Aorta (tissue), 5 donors: ENCODE data around the gene B4GALT1. TPM values are rescaled to one million over a fixed set of nuclear protein-coding genes. Genes with fewer than 3 reads are reported as not detected.
A peak's percentile ranks its signal among the peaks of the same experiment; 100 is the strongest.

ENCODE experiments used
- ATAC-seq: fragments of 200-7000 bp; cut with Tn5 transposase; one replicate; pipeline ENCODE4 v1.9.1; 2022; ENCODE audit warnings: moderate library complexity; ENCODE audit not compliant: low FRiP score
- DNase-seq, 2 donors: peaks; one replicate each; pipeline ENCODE4 v3.0.0-alpha.2; 2020
- H3K27ac ChIP-seq, 2 donors: one replicate each; pipeline ENCODE4 v1.5.1; 2013; ENCODE audit warnings: low read length in 2 of 2, mild to moderate bottlenecking in 2 of 2, moderate library complexity in 2 of 2, control low read depth in 1 of 2, inconsistent platforms in 1 of 2, low read depth in 1 of 2
- H3K27me3 ChIP-seq, 2 donors: one replicate each; pipeline ENCODE4 v1.6.1; 2013; ENCODE audit warnings: control low read depth in 1 of 2, low read length in 1 of 2, mild to moderate bottlenecking in 1 of 2, moderate library complexity in 1 of 2; ENCODE audit not compliant: insufficient read depth in 2 of 2, control insufficient read depth in 1 of 2
- H3K36me3 ChIP-seq, 2 donors: one replicate each; pipeline ENCODE4 v1.6.1; 2013; ENCODE audit warnings: control low read depth in 1 of 2, low read length in 1 of 2, mild to moderate bottlenecking in 1 of 2; ENCODE audit not compliant: insufficient read depth in 2 of 2, control insufficient read depth in 1 of 2
- H3K4me1 ChIP-seq, 2 donors: one replicate each; pipeline ENCODE4 v1.6.1; 2013; ENCODE audit warnings: low read length in 2 of 2, control low read depth in 1 of 2, mild to moderate bottlenecking in 1 of 2, moderate library complexity in 1 of 2; ENCODE audit not compliant: insufficient read depth in 2 of 2, control insufficient read depth in 1 of 2
- H3K4me3 ChIP-seq, 2 donors: one replicate each; pipeline ENCODE4 v1.5.1; 2013; ENCODE audit warnings: low read length in 2 of 2, control low read depth in 1 of 2, mild to moderate bottlenecking in 1 of 2
- H3K9me3 ChIP-seq: one replicate; pipeline ENCODE4 v1.6.1; 2013; ENCODE audit warnings: mild to moderate bottlenecking, low read length; ENCODE audit not compliant: control insufficient read depth
- WGBS, 2 donors: extraction: QIAGEN DNeasy Blood & Tissue Kit; methylation state at CpG; one replicate each; pipeline ENCODE4 v1.1.7; 2013; 5-methylcytosine and 5-hydroxymethylcytosine counted together
- intact Hi-C, 2 donors: fragments of 100-400 bp; cut with DNase I; formaldehyde crosslinking; loops; one replicate each; pipeline versions ENCODE4 v1.14.2 to v1.15.0; 2022
- polyA plus RNA-seq, 2 donors: library from polyadenylated mRNA; stranded (reverse); fragments of 200-250 nt; gene quantifications; one replicate each; pipeline ENCODE4 v1.2.3, GENCODE V29; 2013
- total RNA-seq, 2 donors: library from RNA; stranded (reverse); fragmentation: NEBNext Ultra II Directional; extraction: Animal tissue kit (Norgen Biotek cat#: 25700); gene quantifications; one replicate each; pipeline ENCODE4 v1.2.1, GENCODE V29; 2021
- donor health status: healthy with polysubstance abuse.
- donor health status: Bipolar disorder and iron deficiency.
- donor health status: DM: no; HTN: no; CAD: no.
- donor health status: DM: no; HTN: no; CAD: no.
- donor health status: DM: yes; HTN: yes; CAD: no.

The B4GALT1 gene
- total and polyA plus RNA-seq, 4 donors: 15.2 to 95.6 (median 55.2) TPM

- intact Hi-C loops: no loop called here
- Histone ChIP-seq H3K27me3 (no peaks in the 10 kb centered on the region), H3K27ac (no peak overlapping the region), H3K4me3 (no peak overlapping the region), H3K36me3 (peaks cover 0 to 6% of the 10 kb centered on the region in 2 donors), H3K4me1 (peaks cover 0 to 3% of the 10 kb centered on the region in 2 donors), H3K9me3 (no peaks in the 10 kb centered on the region)
- DNase-seq (no peak), ATAC-seq (no peak)
- WGBS, 2 donors: 88 to 92% methylated on average over 7 of the region's 7 CpGs
Observed at GRCh38 chr9:33133186-33133585, 34.0 kb downstream of the B4GALT1 start.

- Histone ChIP-seq H3K27ac (no peak overlapping the region), H3K9me3 (no peaks in the 10 kb centered on the region), H3K4me1 (peaks cover 0 to 2% of the 10 kb centered on the region in 2 donors)
Observed at GRCh38 chr9:33131790-33132772, 35.1 kb downstream of the B4GALT1 start.

GRCh38 chr9:33130961-33131789, 36.0 kb downstream of the B4GALT1 start:
- DNase-seq (no peak), ATAC-seq (no peak)
- Histone ChIP-seq H3K27ac (no peak overlapping the region), H3K4me1 (peaks cover 1 to 2% of the 10 kb centered on the region in 2 donors), H3K4me3 (no peak overlapping the region), H3K27me3 (no peaks in the 10 kb centered on the region), H3K36me3 (peaks cover 0 to 6% of the 10 kb centered on the region in 2 donors), H3K9me3 (no peaks in the 10 kb centered on the region)
- intact Hi-C loops: no loop called here
- 94% methylated on average over 4 of the region's 4 CpGs for WGBS, 2 donors

More at GRCh38 chr9:33131790-33132772, 35.1 kb downstream of the B4GALT1 start:
- peaks cover 0 to 6% of the 10 kb centered on the region in 2 donors for H3K36me3 ChIP-seq
- no peaks in the 10 kb centered on the region for H3K27me3 ChIP-seq
- 46 to 57% methylated on average over 10 of the region's 10 CpGs for WGBS, 2 donors
- no peak overlapping the region for H3K4me3 ChIP-seq
- DNase-seq (no peak), ATAC-seq (peak; percentile 48)
- intact Hi-C loops: no loop called here

GRCh38 chr9:33129886-33130881, 37.0 kb downstream of the B4GALT1 start:
- H3K4me1 ChIP-seq: peaks cover 2 to 7% of the 10 kb centered on the region in 2 donors
- no peak overlapping the region for H3K4me3 ChIP-seq
- DNase-seq (no peak), ATAC-seq (no peak)
- no peaks in the 10 kb centered on the region for H3K27me3 ChIP-seq
- intact Hi-C loops: no loop called here
- WGBS, 2 donors: 69 to 71% methylated on average over 14 of the region's 14 CpGs
- no peak overlapping the region for H3K27ac ChIP-seq
- H3K9me3 ChIP-seq: no peaks in the 10 kb centered on the region
- H3K36me3 ChIP-seq: peaks cover 0 to 6% of the 10 kb centered on the region in 2 donors

- Histone ChIP-seq H3K27me3 (no peaks in the 10 kb centered on the region), H3K9me3 (no peaks in the 10 kb centered on the region), H3K36me3 (peaks cover 0 to 3% of the 10 kb centered on the region in 2 donors), H3K27ac (no peak overlapping the region), H3K4me3 (no peak overlapping the region), H3K4me1 (peaks cover 2 to 7% of the 10 kb centered on the region in 2 donors)
- intact Hi-C loops: no loop called here
- 38 to 40% methylated on average over 5 of the region's 5 CpGs for WGBS, 2 donors
- DNase-seq (no peak), ATAC-seq (no peak)
Observed at GRCh38 chr9:33129251-33129885, 37.8 kb downstream of the B4GALT1 start.

GRCh38 chr9:33128570-33128969, 38.6 kb downstream of the B4GALT1 start:
- no peak for DNase-seq
- WGBS, 2 donors: 87 to 90% methylated on average over 4 of the region's 4 CpGs
- intact Hi-C loops: no loop called here
- no peaks in the 10 kb centered on the region for H3K27me3 ChIP-seq
- peaks cover 0 to 2% of the 10 kb centered on the region in 2 donors for H3K36me3 ChIP-seq
- no peak overlapping the region for H3K4me3 ChIP-seq
- H3K4me1 ChIP-seq: peaks cover 2 to 7% of the 10 kb centered on the region in 2 donors
- H3K27ac ChIP-seq: no peak overlapping the region
- no peaks in the 10 kb centered on the region for H3K9me3 ChIP-seq
- ATAC-seq: no peak

GRCh38 chr9:33127881-33128280, 39.3 kb downstream of the B4GALT1 start:
- Histone ChIP-seq H3K9me3 (no peaks in the 10 kb centered on the region), H3K36me3 (no peaks in the 10 kb centered on the region), H3K4me3 (no peak overlapping the region), H3K4me1 (peaks cover 2 to 7% of the 10 kb centered on the region in 2 donors), H3K27ac (no peak overlapping the region), H3K27me3 (no peaks in the 10 kb centered on the region)
- ATAC-seq (no peak), DNase-seq (no peak)
- intact Hi-C loops: no loop called here
- 78 to 92% methylated on average over 5 of the region's 5 CpGs for WGBS, 2 donors
